ENCODE results near the gene UBE2O.

- TF ChIP-seq CTCF (IDR thresholded peaks at IDR 0.05; ENCODE audit: low read length) (no peak), EZH2 (IDR thresholded peaks at IDR 0.05; ENCODE audit: borderline replicate concordance, low read length) (no peak)
Observed at GRCh38 chr17:76467809-76468633, 15.1 kb upstream of the UBE2O start.

Data from OCI-LY1 (cell line).